Measurements from ENCODE around the gene ZSWIM4. TPM values are rescaled to one million over a fixed set of nuclear protein-coding genes. Genes with fewer than 3 reads are reported as not detected.

The ZSWIM4 gene
- total and polyA plus RNA-seq, 9 donors: 1.2 to 7.9 (median 4.3) TPM

- no peak overlapping the region for H3K4me3 ChIP-seq
- peaks cover 5% of the 10 kb centered on the region for H3K4me1 ChIP-seq (ENCODE audit: insufficient read depth)
- no peak for TF ChIP-seq EP300 (IDR thresholded peaks at IDR 0.05)
- no peak for TF ChIP-seq CTCF (IDR thresholded peaks at IDR 0.05)
- TF ChIP-seq POLR2A (IDR thresholded peaks at IDR 0.05): no peak
- H3K9me3 ChIP-seq: no peaks in the 10 kb centered on the region
- no peak overlapping the region for H3K27ac ChIP-seq
- 73 to 89% (median 81%) methylated on average over 40 to 42 of the region's 42 CpGs for WGBS, 3 donors
- H3K36me3 ChIP-seq: no peaks in the 10 kb centered on the region
- H3K27me3 ChIP-seq: no peaks in the 10 kb centered on the region
- intact Hi-C loops (cut with DNase I): loop anchor here in 1 of 4 donors (10.0 kb wide), 1 partner anchor 322 kb away; the partner anchor contains the start of gene C19orf67
- peak in 2 of 5 donors; percentile 48 to 50 for DNase-seq
Measured at GRCh38 chr19:13762635-13763235, 32.5 kb upstream of the ZSWIM4 start.

GRCh38 chr19:13763265-13763664 lies 32.0 kb upstream of the ZSWIM4 start:
- Histone ChIP-seq H3K27me3 (no peaks in the 10 kb centered on the region), H3K9me3 (no peaks in the 10 kb centered on the region), H3K4me3 (no peak overlapping the region), H3K36me3 (no peaks in the 10 kb centered on the region), H3K4me1 (ENCODE audit: insufficient read depth) (peaks cover 5% of the 10 kb centered on the region), H3K27ac (no peak overlapping the region)
- intact Hi-C loops (cut with DNase I): loop anchor here in 1 of 4 donors (10.0 kb wide), 1 partner anchor 322 kb away; the partner anchor contains the start of gene C19orf67
- 79 to 90% (median 82%) methylated on average over 3 of the region's 3 CpGs for WGBS, 3 donors
- no peak for TF ChIP-seq CTCF (IDR thresholded peaks at IDR 0.05)
- TF ChIP-seq POLR2A (IDR thresholded peaks at IDR 0.05): no peak
- no peak for TF ChIP-seq EP300 (IDR thresholded peaks at IDR 0.05)
- no peak for DNase-seq

- Histone ChIP-seq H3K4me1 (ENCODE audit: insufficient read depth) (peaks cover 5% of the 10 kb centered on the region), H3K36me3 (no peaks in the 10 kb centered on the region), H3K4me3 (peak within 1 kb of the TSS; percentile 62), H3K27ac (peak within 1 kb of the TSS; percentile 52 to 66), H3K27me3 (no peaks in the 10 kb centered on the region), H3K9me3 (no peaks in the 10 kb centered on the region)
- 1 to 27% (median 14%) methylated on average over 32 to 67 of the region's 67 CpGs for WGBS, 3 donors
- no peak for TF ChIP-seq CTCF (IDR thresholded peaks at IDR 0.05)
- TF ChIP-seq POLR2A (IDR thresholded peaks at IDR 0.05): peak; percentile 35
- TF ChIP-seq EP300 (IDR thresholded peaks at IDR 0.05): no peak
- intact Hi-C loops (cut with DNase I): loop anchor here in 1 of 4 donors (10.0 kb wide), 1 partner anchor 321 kb away; the partner anchor contains the start of gene C19orf67
- DNase-seq: peak; percentile 86 to 93 (median 87)
Measured at GRCh38 chr19:13764101-13764807, 31.0 kb upstream of the ZSWIM4 start, which contains the start of gene MRI1. Gene MRI1 (plus strand): TSS chr19:13764522. CDS start chr19:13764589, 67 bp downstream.

GRCh38 chr19:13764821-13765394 lies 30.3 kb upstream of the ZSWIM4 start:
- H3K4me3 ChIP-seq: peak overlapping the region; percentile 62
- H3K9me3 ChIP-seq: no peaks in the 10 kb centered on the region
- 0 to 1% (median 0%) methylated on average over 16 to 48 of the region's 48 CpGs for WGBS, 3 donors
- peaks cover 5% of the 10 kb centered on the region for H3K4me1 ChIP-seq (ENCODE audit: insufficient read depth)
- peak in 2 of 5 donors; percentile 41 to 55 for DNase-seq
- TF ChIP-seq EP300 (IDR thresholded peaks at IDR 0.05): no peak
- TF ChIP-seq CTCF (IDR thresholded peaks at IDR 0.05): no peak
- no peak for TF ChIP-seq POLR2A (IDR thresholded peaks at IDR 0.05)
- H3K36me3 ChIP-seq: no peaks in the 10 kb centered on the region
- peak overlapping the region; percentile 52 to 66 for H3K27ac ChIP-seq
- intact Hi-C loops (cut with DNase I): loop anchor here in 1 of 4 donors (10.0 kb wide), 1 partner anchor 320 kb away; the partner anchor contains the start of gene C19orf67
- H3K27me3 ChIP-seq: no peaks in the 10 kb centered on the region

Measured in ovary (tissue), 9 donors.